ENCODE data around the gene FMNL3.

The FMNL3 gene

DNA sequence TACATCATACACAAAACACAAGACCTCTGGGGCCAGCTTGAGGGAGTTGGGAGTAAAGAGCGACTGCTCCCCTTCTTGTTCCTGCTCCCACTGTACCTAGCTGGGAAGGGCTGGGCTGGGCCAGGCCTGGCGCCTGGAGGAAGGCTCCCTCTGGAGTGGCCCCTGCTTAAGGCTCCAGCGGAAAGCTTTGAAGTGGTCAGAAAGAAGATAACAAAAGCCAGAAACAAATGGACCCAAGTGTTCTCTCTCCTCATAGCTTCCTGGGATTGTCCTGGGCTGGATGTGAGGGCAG, 58.5 kb downstream of the FMNL3 start:
- TF ChIP-seq, protein P1, sequence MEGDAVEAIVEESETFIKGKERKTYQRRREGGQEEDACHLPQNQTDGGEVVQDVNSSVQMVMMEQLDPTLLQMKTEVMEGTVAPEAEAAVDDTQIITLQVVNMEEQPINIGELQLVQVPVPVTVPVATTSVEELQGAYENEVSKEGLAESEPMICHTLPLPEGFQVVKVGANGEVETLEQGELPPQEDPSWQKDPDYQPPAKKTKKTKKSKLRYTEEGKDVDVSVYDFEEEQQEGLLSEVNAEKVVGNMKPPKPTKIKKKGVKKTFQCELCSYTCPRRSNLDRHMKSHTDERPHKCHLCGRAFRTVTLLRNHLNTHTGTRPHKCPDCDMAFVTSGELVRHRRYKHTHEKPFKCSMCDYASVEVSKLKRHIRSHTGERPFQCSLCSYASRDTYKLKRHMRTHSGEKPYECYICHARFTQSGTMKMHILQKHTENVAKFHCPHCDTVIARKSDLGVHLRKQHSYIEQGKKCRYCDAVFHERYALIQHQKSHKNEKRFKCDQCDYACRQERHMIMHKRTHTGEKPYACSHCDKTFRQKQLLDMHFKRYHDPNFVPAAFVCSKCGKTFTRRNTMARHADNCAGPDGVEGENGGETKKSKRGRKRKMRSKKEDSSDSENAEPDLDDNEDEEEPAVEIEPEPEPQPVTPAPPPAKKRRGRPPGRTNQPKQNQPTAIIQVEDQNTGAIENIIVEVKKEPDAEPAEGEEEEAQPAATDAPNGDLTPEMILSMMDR (IDR thresholded peaks at IDR 0.05; ENCODE audit: borderline replicate concordance, control extremely low read depth, extremely low read depth, insufficient read depth, missing control alignments), result no peak
- in situ Hi-C loops (cut with MboI; ENCODE audit: low sequenced_read_pairs, unreplicated experiment), result no loop called here
- no peak for DNase-seq (ENCODE audit: low spot score)

DNA sequence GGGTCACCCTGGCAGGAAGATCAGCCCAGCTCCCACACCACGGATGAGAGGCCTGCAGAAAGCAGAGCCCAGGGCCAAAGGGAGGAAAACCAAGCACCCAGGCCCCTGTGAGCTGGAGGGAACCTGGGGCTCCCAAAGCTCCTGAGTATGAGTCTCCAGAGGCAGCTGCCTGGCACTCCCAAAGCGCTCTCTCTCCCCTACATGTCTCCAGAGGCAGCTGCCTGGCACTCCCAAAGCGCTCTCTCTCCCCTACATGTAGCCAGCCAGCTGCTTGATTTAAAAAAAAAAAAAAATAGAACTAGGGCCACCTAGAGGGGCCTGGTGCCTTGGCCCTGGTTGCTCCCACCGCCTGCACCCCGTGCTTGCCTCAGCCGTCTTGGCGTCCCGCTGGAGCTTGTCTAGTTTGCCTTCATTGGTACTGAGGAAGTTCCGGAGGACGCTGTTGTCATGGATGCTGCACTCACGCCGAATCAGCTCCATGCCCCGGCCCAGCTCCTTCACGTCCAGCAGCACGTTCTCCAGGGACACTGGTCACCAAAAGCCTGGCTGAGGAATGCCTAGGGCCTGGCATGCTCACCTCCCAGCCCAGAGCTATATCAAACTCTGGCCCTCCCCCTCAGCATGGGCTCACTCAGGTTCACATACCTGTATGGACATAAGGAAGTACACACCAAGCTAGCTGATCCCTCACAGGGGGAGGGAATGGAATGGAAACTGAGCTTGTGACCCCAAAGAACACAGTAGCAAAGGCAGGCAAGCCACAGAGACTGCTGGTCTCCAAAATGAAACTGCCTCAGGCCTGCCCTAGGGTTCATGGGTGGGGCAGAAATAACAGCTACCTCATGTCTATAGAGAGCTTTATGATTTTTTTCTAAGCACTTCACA, 59.1 kb downstream of the FMNL3 start:
- TF ChIP-seq, protein P1 (IDR thresholded peaks at IDR 0.05; ENCODE audit: borderline replicate concordance, control extremely low read depth, extremely low read depth, insufficient read depth, missing control alignments), result no peak
- in situ Hi-C loops (cut with MboI; ENCODE audit: low sequenced_read_pairs, unreplicated experiment), result no loop called here
- DNase-seq (ENCODE audit: low spot score), result no peak

DNA sequence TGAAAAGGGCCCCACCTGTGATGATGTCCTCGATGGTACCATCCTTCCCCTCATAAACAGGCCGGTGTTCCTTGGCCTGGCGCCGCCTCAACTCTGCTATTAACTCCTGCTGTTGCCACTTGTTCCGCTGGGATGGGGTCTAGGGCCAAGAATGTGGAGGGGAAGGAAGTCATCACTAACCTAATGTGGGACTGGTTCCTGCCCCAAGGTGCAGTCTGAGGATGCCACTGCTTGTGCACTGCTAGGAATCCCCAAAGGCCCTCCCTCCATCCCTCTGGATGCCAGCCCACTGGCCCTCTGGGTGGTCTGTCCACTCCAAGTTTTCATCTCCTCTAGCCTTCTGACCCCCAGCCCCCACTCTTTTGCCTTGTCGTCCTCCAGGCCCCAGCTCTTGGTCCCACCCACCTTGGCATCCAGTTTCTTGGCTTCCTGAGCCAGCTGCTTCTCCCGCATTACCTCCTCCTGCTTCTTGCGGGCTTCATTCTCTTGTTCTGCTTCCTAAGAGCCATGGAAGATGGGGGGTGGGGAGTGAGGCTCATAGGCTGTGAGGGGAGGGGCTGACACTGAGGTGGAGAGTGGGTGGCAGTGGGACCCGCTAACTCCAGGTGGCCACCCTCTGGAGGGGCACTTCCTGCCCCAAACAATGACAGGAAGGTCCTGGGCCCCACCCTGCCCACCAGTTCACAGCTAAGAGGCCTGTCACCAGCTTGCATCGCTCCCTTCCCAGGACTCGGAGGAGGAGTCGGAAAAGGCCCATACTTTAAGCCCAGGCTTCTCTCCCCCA, 60.1 kb downstream of the FMNL3 start:
- TF ChIP-seq, protein P1 (IDR thresholded peaks at IDR 0.05; ENCODE audit: borderline replicate concordance, control extremely low read depth, extremely low read depth, insufficient read depth, missing control alignments), result no peak
- no peak for DNase-seq (ENCODE audit: low spot score)
- in situ Hi-C loops (cut with MboI; ENCODE audit: low sequenced_read_pairs, unreplicated experiment), result no loop called here

DNA sequence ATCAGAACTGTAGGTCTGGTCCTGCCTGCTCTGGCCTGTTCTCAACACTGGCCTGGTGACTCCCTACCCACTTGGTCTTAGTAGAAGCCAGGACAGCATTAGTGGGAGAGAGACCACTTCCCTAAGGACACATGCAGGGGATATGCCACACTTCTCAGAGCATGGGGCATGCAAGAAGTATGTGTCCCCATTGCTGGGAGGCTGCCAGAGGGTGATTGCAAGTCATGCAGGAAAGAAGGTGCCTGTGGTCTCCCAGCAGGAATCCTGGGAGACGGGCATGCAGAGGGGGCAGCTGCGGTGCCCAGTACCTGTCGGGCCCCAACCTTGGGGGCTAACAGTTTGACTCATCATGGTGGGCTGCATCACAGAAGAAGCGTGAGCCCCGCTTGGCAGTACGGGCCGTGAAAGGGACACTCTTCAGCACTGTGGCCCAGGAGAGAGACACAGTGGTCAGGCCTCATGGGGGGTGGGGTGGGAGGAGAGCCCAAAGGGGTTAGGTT, 60.8 kb downstream of the FMNL3 start:
- DNase-seq (ENCODE audit: low spot score), result no peak
- in situ Hi-C loops (cut with MboI; ENCODE audit: low sequenced_read_pairs, unreplicated experiment), result no loop called here
- TF ChIP-seq, protein P1 (IDR thresholded peaks at IDR 0.05; ENCODE audit: borderline replicate concordance, control extremely low read depth, extremely low read depth, insufficient read depth, missing control alignments), result no peak

DNA sequence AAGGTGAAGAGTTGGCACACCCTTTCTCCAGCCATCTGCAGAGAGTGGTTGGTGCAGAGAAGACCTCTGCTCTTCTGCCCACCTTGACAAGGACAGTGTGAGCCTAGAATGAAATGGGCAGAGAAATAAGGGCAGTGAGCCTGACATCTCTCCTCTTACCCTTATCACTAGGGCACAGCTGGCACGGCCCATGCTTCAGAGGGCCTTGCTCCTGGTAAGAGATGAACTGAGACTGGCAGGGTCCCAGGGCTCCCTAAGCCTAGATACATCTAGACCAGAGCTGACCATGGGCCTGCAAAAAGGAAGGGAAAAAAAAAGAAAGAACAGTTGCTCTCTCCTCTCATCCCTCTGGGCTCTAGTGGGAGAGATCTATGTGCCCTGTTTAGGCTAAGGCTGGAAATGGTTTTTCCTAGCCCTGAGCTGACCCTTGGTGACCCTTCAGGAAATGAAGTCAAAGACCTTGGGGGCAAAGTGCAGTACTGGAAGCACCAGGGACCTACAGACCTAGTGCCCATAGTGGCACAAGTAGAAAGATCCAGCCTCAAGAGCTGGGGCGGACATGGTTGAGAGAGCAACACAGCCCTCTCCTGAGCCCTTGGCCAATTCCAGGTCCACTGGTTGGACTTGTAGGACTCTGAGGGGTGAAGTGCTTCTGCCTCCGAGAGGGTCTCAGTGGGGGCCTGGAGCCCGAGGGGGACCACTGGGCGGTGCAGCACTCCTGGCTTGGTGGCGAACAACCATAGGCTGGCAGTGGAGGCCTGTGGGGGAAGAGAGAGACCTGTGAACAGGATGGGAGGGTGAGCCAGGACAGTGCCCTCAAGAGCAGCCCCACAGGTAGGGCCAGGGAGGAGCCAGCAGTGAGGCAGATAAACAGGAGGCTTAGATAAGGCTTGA, 61.8 kb downstream of the FMNL3 start:
- in situ Hi-C loops (cut with MboI; ENCODE audit: low sequenced_read_pairs, unreplicated experiment), result no loop called here
- no peak for DNase-seq (ENCODE audit: low spot score)
- TF ChIP-seq, protein P1 (IDR thresholded peaks at IDR 0.05; ENCODE audit: borderline replicate concordance, control extremely low read depth, extremely low read depth, insufficient read depth, missing control alignments), result no peak

DNA sequence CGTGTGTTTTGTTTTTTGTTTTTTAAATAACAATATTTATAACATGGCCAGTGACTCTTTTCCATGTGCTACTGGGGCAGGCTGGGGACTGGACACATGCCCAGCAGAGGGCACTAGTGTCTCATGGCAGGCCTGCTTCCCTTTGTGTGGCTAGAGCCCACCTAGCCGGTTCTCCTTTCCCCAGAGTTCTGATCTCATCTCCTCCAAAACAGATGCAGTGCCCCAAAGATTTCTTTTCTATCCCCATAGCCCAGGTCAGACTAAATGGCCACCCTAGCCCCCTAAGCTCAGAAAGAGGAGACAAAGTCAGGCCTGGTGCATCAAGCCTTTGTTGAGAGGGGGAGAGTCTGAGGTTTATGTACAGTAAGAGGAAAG, 62.6 kb downstream of the FMNL3 start:
- DNase-seq (ENCODE audit: low spot score), result peak; percentile 88
- TF ChIP-seq, protein P1 (IDR thresholded peaks at IDR 0.05; ENCODE audit: borderline replicate concordance, control extremely low read depth, extremely low read depth, insufficient read depth, missing control alignments), result peak; percentile 87
- in situ Hi-C loops (cut with MboI; ENCODE audit: low sequenced_read_pairs, unreplicated experiment), result loop anchor here (5.0 kb wide), 1 partner anchor 68 kb away; no protein-coding TSS in a partner anchor
